GM21381 (cell line): ENCODE measurements around the gene SCD.

Experiments
- ATAC-seq: cut with Tn5 transposase; IDR thresholded peaks from one replicate; pipeline ENCODE4 v1.9.1; 2021; ENCODE audit warnings: mild to moderate bottlenecking, moderate library complexity; ENCODE audit not compliant: unreplicated experiment

Gene SCD

DNA sequence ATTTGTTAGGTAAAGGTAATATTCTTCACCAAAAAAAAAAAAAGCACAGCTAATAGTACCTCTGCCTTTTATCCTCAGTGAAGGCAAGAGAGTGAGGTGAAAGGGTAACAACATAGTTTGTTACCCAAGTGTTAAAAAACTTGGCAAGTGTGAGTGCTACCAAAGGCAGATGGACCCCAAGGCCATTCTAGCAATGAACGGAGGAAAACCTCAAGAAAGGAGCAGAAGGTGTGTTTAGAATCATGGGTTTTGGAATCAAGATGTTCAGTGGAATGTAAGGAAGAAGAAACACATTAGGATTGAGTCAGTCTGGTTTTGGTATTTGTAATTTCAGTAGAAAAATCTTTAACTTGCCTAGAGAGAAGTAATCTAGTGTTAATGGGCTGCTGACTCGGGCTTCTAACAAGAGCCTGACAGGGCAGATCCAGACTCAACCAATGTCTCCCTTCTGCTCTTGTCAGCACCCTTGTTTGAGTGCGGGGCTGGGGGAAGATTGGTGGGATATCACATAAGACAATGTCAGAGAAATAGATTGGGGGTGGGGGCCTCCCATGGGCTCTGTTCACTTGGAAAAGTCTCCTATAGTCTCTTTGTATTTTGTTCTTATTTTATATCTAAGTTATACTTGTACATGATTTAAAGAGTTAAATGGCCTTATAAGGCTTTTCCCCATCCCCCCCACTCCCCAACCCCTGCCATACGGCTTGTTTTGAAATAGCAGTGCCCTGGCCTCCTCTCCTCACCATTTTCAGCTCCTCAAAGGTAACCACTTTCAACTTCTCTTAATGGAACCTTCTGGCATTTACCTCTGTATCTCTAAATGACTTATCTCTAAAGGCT, 44.4 kb downstream of the SCD start:
- no peak for ATAC-seq

- no peak for ATAC-seq
Observed at GRCh38 chr10:100392686-100393003, 45.6 kb downstream of the SCD start.

- no peak for ATAC-seq
Observed at GRCh38 chr10:100395626-100396025, 48.6 kb downstream of the SCD start.

DNA sequence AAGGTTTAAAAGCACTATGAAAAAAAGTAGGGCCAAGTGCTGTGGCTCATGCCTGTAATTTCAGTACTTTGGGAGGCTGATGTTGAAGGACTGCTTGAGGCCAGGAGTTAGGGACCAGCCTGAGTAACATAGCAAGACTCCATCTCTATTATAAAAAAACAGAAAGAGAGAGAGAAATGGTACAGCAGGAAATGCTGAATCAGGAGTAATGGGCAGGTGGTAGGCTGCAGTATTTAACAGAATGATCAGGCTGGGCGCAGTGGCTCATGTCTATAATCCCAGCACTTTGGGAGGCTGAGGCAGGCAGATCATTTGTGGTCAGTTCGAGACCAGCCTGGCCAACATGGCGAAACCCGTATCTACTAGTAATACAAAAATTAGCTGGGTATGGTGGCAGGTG, 49.6 kb downstream of the SCD start:
- ATAC-seq = no peak

GRCh38 chr10:100401631-100402328, 54.7 kb downstream of the SCD start:
- ATAC-seq = no peak

DNA sequence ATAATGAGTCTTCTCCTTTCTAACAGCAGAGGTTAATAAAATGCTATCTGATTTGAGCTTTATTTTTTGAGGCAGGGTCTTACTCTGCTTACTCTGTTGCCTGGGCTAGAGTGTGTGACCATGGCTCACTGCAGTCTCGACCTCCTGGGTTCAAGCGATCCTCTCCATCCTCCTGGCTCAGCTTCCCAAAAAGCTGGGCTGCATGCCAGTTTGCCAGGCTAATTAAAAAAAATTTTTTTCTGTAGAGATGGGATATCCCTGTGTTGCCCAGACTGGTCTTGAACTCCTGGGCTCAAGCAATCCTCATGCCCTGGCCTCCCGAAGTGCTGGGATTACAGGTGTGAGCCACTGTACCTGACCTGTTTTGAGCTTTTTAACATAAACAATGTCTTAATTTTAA, 56.7 kb downstream of the SCD start:
- no peak for ATAC-seq

GRCh38 chr10:100413173-100413572, 66.1 kb downstream of the SCD start:
- ATAC-seq = no peak
